Fibroblast of pulmonary artery (primary cell): ENCODE measurements around the gene PAPPA.

ENCODE experiments used
- DNase-seq: peaks from one replicate; pipeline ENCODE4 v3.0.0-alpha.2; 2010; ENCODE audit warnings: low read depth
- H3K4me3 ChIP-seq: replicated peaks from 2 replicates; pipeline ENCODE4 v1.5.1; 2011; ENCODE audit warnings: low read depth, mild to moderate bottlenecking, control low read depth, low read length, moderate library complexity
- TF ChIP-seq, protein P1 (sequence below): IDR thresholded peaks from 2 replicates; pipeline ENCODE4 v1.5.1; 2011; ENCODE audit warnings: mild to moderate bottlenecking, control low read depth, low read length, inconsistent platforms; ENCODE audit errors: missing control alignments

PAPPA gene, protein sequence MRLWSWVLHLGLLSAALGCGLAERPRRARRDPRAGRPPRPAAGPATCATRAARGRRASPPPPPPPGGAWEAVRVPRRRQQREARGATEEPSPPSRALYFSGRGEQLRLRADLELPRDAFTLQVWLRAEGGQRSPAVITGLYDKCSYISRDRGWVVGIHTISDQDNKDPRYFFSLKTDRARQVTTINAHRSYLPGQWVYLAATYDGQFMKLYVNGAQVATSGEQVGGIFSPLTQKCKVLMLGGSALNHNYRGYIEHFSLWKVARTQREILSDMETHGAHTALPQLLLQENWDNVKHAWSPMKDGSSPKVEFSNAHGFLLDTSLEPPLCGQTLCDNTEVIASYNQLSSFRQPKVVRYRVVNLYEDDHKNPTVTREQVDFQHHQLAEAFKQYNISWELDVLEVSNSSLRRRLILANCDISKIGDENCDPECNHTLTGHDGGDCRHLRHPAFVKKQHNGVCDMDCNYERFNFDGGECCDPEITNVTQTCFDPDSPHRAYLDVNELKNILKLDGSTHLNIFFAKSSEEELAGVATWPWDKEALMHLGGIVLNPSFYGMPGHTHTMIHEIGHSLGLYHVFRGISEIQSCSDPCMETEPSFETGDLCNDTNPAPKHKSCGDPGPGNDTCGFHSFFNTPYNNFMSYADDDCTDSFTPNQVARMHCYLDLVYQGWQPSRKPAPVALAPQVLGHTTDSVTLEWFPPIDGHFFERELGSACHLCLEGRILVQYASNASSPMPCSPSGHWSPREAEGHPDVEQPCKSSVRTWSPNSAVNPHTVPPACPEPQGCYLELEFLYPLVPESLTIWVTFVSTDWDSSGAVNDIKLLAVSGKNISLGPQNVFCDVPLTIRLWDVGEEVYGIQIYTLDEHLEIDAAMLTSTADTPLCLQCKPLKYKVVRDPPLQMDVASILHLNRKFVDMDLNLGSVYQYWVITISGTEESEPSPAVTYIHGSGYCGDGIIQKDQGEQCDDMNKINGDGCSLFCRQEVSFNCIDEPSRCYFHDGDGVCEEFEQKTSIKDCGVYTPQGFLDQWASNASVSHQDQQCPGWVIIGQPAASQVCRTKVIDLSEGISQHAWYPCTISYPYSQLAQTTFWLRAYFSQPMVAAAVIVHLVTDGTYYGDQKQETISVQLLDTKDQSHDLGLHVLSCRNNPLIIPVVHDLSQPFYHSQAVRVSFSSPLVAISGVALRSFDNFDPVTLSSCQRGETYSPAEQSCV (N-terminal part only)

DNA sequence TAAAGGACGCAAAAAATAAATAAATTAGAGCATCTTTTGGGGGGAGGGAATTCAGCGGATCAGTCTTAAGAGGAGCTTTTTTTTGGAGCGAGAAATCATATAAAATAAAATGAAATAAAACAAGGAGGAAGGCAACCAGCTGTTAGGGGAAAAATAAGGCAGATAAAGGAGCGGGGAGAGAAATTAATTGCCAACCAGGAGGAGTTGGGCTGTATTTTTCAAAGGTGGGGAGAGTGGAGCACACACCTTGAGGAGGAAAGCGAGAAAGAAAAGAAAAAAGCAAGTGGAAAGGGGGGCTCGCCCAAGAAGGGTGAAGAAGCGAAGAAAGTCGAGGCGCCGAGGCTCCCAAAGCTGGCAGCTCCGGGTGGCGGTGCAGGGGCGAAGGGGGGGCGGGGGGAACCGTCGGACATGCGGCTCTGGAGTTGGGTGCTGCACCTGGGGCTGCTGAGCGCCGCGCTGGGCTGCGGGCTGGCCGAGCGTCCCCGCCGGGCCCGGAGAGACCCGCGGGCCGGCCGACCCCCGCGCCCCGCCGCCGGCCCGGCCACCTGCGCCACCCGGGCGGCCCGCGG, at the start of gene PAPPA:
TSS of gene PAPPA (plus strand) at position 27 of the 569 bp plus-strand sequence. CDS start at position 409, 382 bp downstream.
- peak within 1 kb of the TSS; percentile 88 for H3K4me3 ChIP-seq
- DNase-seq, result no peak
- TF ChIP-seq, protein P1, sequence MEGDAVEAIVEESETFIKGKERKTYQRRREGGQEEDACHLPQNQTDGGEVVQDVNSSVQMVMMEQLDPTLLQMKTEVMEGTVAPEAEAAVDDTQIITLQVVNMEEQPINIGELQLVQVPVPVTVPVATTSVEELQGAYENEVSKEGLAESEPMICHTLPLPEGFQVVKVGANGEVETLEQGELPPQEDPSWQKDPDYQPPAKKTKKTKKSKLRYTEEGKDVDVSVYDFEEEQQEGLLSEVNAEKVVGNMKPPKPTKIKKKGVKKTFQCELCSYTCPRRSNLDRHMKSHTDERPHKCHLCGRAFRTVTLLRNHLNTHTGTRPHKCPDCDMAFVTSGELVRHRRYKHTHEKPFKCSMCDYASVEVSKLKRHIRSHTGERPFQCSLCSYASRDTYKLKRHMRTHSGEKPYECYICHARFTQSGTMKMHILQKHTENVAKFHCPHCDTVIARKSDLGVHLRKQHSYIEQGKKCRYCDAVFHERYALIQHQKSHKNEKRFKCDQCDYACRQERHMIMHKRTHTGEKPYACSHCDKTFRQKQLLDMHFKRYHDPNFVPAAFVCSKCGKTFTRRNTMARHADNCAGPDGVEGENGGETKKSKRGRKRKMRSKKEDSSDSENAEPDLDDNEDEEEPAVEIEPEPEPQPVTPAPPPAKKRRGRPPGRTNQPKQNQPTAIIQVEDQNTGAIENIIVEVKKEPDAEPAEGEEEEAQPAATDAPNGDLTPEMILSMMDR, result no peak

DNA sequence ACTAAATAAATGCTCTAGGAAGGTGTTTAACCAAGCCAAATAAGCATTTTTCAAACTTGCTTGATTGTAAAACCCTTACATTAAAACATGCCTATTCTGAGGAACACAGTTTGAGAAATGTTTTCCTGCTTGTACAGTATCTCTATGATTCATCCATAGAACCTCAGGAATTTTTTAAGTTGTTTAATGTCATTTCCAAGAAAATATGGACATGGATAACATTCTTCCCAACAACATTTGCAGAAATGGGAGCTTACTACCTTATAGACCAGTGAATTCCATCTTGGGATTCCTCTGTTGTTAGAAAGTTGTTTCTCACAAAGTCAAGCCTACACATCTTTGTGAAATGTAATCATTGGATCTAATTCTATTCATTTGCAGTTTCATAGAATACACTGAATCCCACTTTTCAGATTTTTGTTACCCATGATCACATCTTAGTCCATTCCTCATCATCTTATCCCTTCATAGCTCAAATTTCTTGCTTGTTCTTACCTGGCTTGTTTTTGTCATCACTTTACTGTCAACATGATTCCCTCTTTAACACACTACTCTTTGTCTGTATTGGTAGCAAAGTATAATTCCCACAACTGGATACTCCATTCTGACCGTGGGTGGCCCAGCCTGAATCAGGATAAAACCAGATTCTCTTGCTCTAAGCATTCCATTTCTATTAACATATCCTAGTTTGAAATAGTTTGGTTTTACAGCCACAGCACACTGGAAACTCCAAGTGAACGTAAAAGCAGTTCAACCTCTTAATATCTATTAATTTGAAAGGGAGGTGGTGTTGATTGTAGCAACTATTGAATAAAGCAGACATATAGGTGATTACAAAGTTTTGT, 49.4 kb upstream of the PAPPA start:
- TF ChIP-seq, protein P1, result no peak
- no peak for DNase-seq

DNA sequence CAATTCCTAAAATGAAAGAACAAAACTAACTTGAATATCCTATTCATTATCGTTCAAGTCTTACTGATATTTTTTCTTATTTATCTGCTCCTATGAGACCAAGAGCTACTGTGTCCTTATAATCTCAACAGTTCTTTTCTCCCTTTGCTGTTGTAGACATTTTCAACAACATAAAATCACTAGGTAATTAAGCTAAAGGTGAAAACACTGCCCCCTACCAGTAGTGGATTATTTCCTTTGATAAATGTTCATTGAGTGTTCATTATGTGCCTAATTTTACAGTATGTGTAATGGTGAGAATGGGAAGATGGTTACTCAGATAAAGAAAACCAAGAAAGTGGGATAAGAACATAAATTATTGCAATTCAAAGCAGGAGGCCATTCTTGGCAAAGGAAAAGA, 41.4 kb upstream of the PAPPA start:
- peak; percentile 54 for DNase-seq
- H3K4me3 ChIP-seq, result no peak overlapping the region
- TF ChIP-seq, protein P1, result peak; percentile 42

More for the DNA sequence above, 49.4 kb upstream of the PAPPA start:
- no peak overlapping the region for H3K4me3 ChIP-seq

DNA sequence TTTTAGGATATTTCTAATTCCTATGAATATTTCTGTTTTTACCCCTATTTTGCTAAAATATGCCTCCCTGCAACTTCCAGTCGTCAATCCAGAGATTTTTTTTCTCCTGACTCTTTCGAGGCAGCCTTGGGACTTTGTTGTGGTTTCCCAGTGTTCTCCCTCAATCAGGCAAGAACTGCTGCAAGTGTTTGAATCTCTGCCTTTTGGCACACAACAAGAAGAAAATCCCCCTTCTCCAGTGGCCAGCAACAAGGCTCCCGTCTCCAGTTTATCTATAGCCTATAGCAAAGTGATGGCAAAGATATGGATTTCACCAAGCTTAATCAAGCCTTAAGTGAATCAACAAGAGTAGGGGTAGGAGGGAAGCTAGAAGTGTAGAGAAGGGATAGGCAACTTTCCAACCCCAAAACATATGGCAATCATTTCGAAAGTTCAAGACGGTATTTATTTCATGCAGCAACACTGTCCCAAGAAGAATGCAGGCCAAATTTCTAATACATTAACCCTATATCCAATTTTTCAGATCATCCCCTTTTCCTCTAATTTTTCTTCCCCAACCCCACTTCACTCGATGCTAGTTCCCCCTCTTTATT, 37.7 kb upstream of the PAPPA start:
- no peak overlapping the region for H3K4me3 ChIP-seq
- TF ChIP-seq, protein P1, result no peak
- peak; percentile 74 for DNase-seq

DNA sequence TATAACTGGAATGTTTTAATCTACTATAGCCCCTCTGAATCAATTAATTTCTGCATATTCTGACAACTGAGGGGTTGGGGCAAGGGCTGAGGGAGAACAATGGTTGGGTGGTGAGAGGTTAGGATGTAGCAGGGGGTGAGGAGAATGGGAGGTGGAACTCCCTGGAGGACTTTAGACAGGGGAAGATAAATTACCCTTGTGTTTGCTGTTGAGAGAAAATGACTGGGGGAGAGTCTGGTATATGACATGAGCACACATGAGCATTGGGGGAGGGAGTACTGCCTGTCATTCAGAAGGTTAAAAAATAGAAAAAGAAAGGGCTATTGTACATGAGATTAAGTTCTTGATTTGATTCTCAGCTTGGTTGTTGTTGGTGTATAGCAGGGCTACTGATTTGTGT, 37.2 kb upstream of the PAPPA start:
- DNase-seq, result no peak
- TF ChIP-seq, protein P1, result no peak
- no peak overlapping the region for H3K4me3 ChIP-seq

DNA sequence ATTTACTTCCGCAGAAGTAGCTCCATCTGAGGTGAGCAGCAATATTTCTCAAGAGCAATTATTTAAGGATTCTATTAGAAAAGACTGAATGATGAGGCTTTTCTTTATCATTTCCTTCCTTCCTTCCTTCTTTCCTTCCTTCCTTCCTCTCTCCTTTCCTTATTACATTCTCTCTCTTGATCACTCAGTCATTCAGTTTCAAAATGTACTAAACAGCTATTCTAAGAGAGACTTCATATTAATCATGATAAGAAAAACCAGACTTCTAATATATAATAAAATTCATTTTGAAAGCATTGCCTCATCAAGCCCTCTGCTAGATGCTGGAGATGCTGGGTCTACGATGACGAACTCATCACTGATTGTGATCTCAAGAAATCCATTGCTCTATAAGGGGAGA, 30.4 kb upstream of the PAPPA start:
- H3K4me3 ChIP-seq, result no peak overlapping the region
- TF ChIP-seq, protein P1, result no peak
- DNase-seq, result no peak
